SK-N-SH (cell line): ENCODE results near the gene STK40. TPM values are rescaled to one million over a fixed set of nuclear protein-coding genes. Genes with fewer than 3 reads are reported as not detected.

Source experiments
- CTCF ChIA-PET: fragments of 300-600, 350-600 bp; formaldehyde crosslinking; extraction: SDS; loops from one replicate; lab custom pipeline; 2021; lab: Yijun Ruan, JAX
- POLR2A ChIA-PET: fragments of 350-600 bp; sonication (Branson Sonifier 250); formaldehyde crosslinking; extraction: SDS; loops from one replicate; lab custom pipeline; 2020; ENCODE audit warnings: antibody characterized with exemption, inconsistent platforms; lab: Yijun Ruan, JAX
- DNase-seq: peaks from one replicate; pipeline ENCODE4 v3.0.0; 2012
- H2AFZ ChIP-seq: fragments of 200-600 bp; sonication (generic); 2 replicates; pipeline ENCODE4 v1.8.1; 2016; ENCODE audit warnings: antibody characterized with exemption, mild to moderate bottlenecking, low read depth
- H3F3A ChIP-seq: fragments of 200-600 bp; sonication (generic); replicated peaks from 2 replicates; pipeline ENCODE3; 2016; ENCODE audit warnings: antibody characterized with exemption, mild to moderate bottlenecking; ENCODE audit not compliant: insufficient read depth
- H3K27ac ChIP-seq, 2 experiments: fragments of 200-500 bp in 1 of 2; fragments of 200-600 bp in 1 of 2; sonication (Bioruptor generic) in 1 of 2; sonication (generic), shearing (Covaris generic) in 1 of 2; 2 replicates each; pipeline versions ENCODE4 v1.5.1 to v1.6.1; 2014 to 2016; ENCODE audit warnings: low read depth in 2 of 2, inconsistent platforms in 1 of 2, low read length in 1 of 2, mild to moderate bottlenecking in 1 of 2, mixed read lengths in 1 of 2
- H3K27me3 ChIP-seq: fragments of 200-600 bp; sonication (generic), shearing (Covaris generic); 2 replicates; pipeline ENCODE4 v1.6.1; 2016; ENCODE audit warnings: mixed run types; ENCODE audit not compliant: insufficient read depth
- H3K36me3 ChIP-seq, 2 experiments: fragments of 200-500 bp in 1 of 2; fragments of 200-600 bp in 1 of 2; sonication (Bioruptor generic) in 1 of 2; sonication (generic) in 1 of 2; replicated peaks in 1 of 2; 2 replicates each; pipeline versions ENCODE3 to v1.5.1; 2014 to 2016; ENCODE audit warnings: low read length in 1 of 2, mild to moderate bottlenecking in 1 of 2; ENCODE audit not compliant: insufficient read depth in 2 of 2, control insufficient read depth in 1 of 2
- H3K4me1 ChIP-seq, 2 experiments: fragments of 200-500 bp in 1 of 2; fragments of 200-600 bp in 1 of 2; sonication (Bioruptor generic) in 1 of 2; sonication (generic), shearing (Covaris generic) in 1 of 2; 2 replicates each; pipeline versions ENCODE4 v1.5.1 to v1.6.1; 2014 to 2016; ENCODE audit warnings: low read depth in 1 of 2, low read length in 1 of 2, mixed run types in 1 of 2; ENCODE audit not compliant: insufficient read depth in 2 of 2, control insufficient read depth in 1 of 2
- H3K4me2 ChIP-seq: fragments of 200-600 bp; sonication (generic), shearing (Covaris generic); 2 replicates; pipeline ENCODE4 v1.6.1; 2017; ENCODE audit warnings: mixed run types
- H3K4me3 ChIP-seq, 2 experiments: fragments of 200-500 bp in 1 of 2; fragments of 200-600 bp in 1 of 2; sonication (Bioruptor generic) in 1 of 2; sonication (generic), shearing (Covaris generic) in 1 of 2; 2 replicates each; pipeline versions ENCODE4 v1.5.1 to v1.8.1; 2014 to 2016; ENCODE audit warnings: low read depth in 2 of 2, inconsistent platforms in 1 of 2, low read length in 1 of 2, mild to moderate bottlenecking in 1 of 2, mixed read lengths in 1 of 2, moderate library complexity in 1 of 2
- H3K79me2 ChIP-seq: fragments of 200-600 bp; sonication (generic); 2 replicates; pipeline ENCODE4 v1.8.1; 2017; ENCODE audit warnings: mild to moderate bottlenecking; ENCODE audit not compliant: insufficient read depth
- H3K9ac ChIP-seq: fragments of 200-600 bp; sonication (generic); 2 replicates; pipeline ENCODE4 v1.6.1; 2017; ENCODE audit warnings: mixed run types
- H3K9me2 ChIP-seq: fragments of 200-600 bp; sonication (generic); 2 replicates; pipeline ENCODE4 v1.6.1; 2017; ENCODE audit warnings: mixed run types
- H3K9me3 ChIP-seq: fragments of 200-600 bp; sonication (generic); 2 replicates; pipeline ENCODE4 v1.6.1; 2017; ENCODE audit warnings: mixed run types, mild to moderate bottlenecking, moderate library complexity
- H4K20me1 ChIP-seq: fragments of 200-600 bp; sonication (generic); 2 replicates; pipeline ENCODE4 v1.6.1; 2017; ENCODE audit warnings: mild to moderate bottlenecking, mixed run types; ENCODE audit not compliant: insufficient read depth
- CHD2 ChIP-seq: fragments of 150-350 bp; IDR thresholded peaks from 2 replicates; pipeline ENCODE4 v1.6.1; 2018; ENCODE audit warnings: low read length; ENCODE audit not compliant: partially characterized antibody
- CTCF ChIP-seq: fragments of 200-600 bp; sonication (generic); IDR thresholded peaks from 2 replicates; pipeline ENCODE4 v1.6.1; 2017; ENCODE audit warnings: antibody characterized with exemption, mild to moderate bottlenecking, moderate library complexity
- EP300 ChIP-seq, 2 experiments: IDR thresholded peaks; 2 replicates each; pipeline versions ENCODE4 v1.4.0 to v1.6.1; 2012; ENCODE audit warnings: borderline replicate concordance in 1 of 2, low read depth in 1 of 2, low read length in 1 of 2
- EZH2phosphoT487 ChIP-seq: fragments of 200-600 bp; sonication (generic); IDR thresholded peaks from 2 replicates; pipeline ENCODE4 v1.6.1; 2017; ENCODE audit warnings: low read depth, mixed run types, mild to moderate bottlenecking, antibody characterized with exemption, moderate library complexity, borderline replicate concordance
- FOSL2 ChIP-seq: IDR thresholded peaks from 2 replicates; pipeline ENCODE4 v1.4.0; 2012; ENCODE audit warnings: low read depth, mild to moderate bottlenecking, moderate library complexity, borderline replicate concordance
- FOXJ3 ChIP-seq: sonication (generic); formaldehyde crosslinking; IDR thresholded peaks from 2 replicates; pipeline ENCODE4 v1.5.1; 2020; ENCODE audit warnings: mild to moderate bottlenecking, missing genetic modification reagents
- FOXM1 ChIP-seq: IDR thresholded peaks from 2 replicates; pipeline ENCODE4 v1.4.0; 2012; ENCODE audit warnings: low read depth, mild to moderate bottlenecking
- GABPA ChIP-seq: IDR thresholded peaks from 2 replicates; pipeline ENCODE4 v1.4.0; 2012; ENCODE audit warnings: low read depth, mild to moderate bottlenecking
- NFIC ChIP-seq: IDR thresholded peaks from 2 replicates; pipeline ENCODE4 v1.4.0; 2012; ENCODE audit warnings: borderline replicate concordance
- PBX3 ChIP-seq: IDR thresholded peaks from 2 replicates; pipeline ENCODE4; 2012
- RAD21 ChIP-seq: IDR thresholded peaks from 2 replicates; pipeline ENCODE4 v1.6.1; 2012; ENCODE audit warnings: mild to moderate bottlenecking, low read length
- RFX5 ChIP-seq: IDR thresholded peaks from 2 replicates; pipeline ENCODE4 v1.6.1; 2012; ENCODE audit warnings: mild to moderate bottlenecking, improper control_type of control experiment, low read length
- RXRA ChIP-seq: IDR thresholded peaks from 2 replicates; pipeline ENCODE4 v1.4.0; 2012; ENCODE audit warnings: low read depth, mild to moderate bottlenecking, borderline replicate concordance
- SMC3 ChIP-seq: IDR thresholded peaks from 2 replicates; pipeline ENCODE4 v1.6.1; 2012; ENCODE audit warnings: low read depth, low read length, improper control_type of control experiment
- ZBTB33 ChIP-seq: IDR thresholded peaks from 2 replicates; pipeline ENCODE4 v1.4.0; 2012; ENCODE audit warnings: low read depth, borderline replicate concordance
- whole genome bisulfite sequencing: methylation state at CpG from one replicate; pipeline ENCODE4 v1.1.6; 2017; ENCODE audit warnings: low lambda C conversion rate; 5-methylcytosine and 5-hydroxymethylcytosine counted together
- polyA plus RNA-seq, 3 experiments: library from polyadenylated mRNA; depleted of rRNA; stranded (reverse); fragments of >200 nt; gene quantifications; 2 replicates each; pipeline ENCODE4 v1.2.3, GENCODE V29; 2012
- TF ChIP-seq, protein P1 (sequence below): IDR thresholded peaks from 2 replicates; pipeline ENCODE4 v1.4.0; 2012; ENCODE audit warnings: low read depth, borderline replicate concordance

STK40 gene
- polyA plus RNA-seq, 1 of the 3 experiments (the other 2 are of a cell fraction) = 43.3 TPM

- H3K79me2 ChIP-seq = peaks cover 28% of the 10 kb centered on the region; the same call in 1 of the 2 replicates
- ChIA-PET POLR2A (no interaction called here), CTCF (interaction anchor here (0.6 to 7.1 kb wide), 19 partner anchors 9 to 151 kb away, joined by 3 to 34 read pairs (median 4); partner anchors contain the start of genes EVA1B, THRAP3 and TRAPPC3)
- H3K9me2 ChIP-seq = no peaks in the 10 kb centered on the region
- peak overlapping the region; percentile 48 to 76 for H3K27ac ChIP-seq
- H3K36me3 ChIP-seq = peaks cover 59 to 60% of the 10 kb centered on the region in 2 experiments
- H3K9ac ChIP-seq = no peak overlapping the region
- H2AFZ ChIP-seq = no peak overlapping the region
- TF ChIP-seq EZH2phosphoT487 (no peak), CTCF (no peak), NFIC (no peak)
- peaks cover 65% of the 10 kb centered on the region for H3F3A ChIP-seq
- peaks cover 2 to 12% of the 10 kb centered on the region in 2 experiments; a peak in 3 of 4 replicates for H3K4me1 ChIP-seq
- no peaks in the 10 kb centered on the region for H3K9me3 ChIP-seq
- no peak overlapping the region for H3K4me3 ChIP-seq
- no peaks in the 10 kb centered on the region for H3K27me3 ChIP-seq
- H3K4me2 ChIP-seq = no peak overlapping the region; the same call in 1 of the 2 replicates
- H4K20me1 ChIP-seq = peaks cover 13% of the 10 kb centered on the region
- WGBS = 89% methylated on average over 1 of the region's 1 CpG
- DNase-seq = no peak
Observed at GRCh38 chr1:36300526-36300925, 85.2 kb downstream of the STK40 start.

DNA sequence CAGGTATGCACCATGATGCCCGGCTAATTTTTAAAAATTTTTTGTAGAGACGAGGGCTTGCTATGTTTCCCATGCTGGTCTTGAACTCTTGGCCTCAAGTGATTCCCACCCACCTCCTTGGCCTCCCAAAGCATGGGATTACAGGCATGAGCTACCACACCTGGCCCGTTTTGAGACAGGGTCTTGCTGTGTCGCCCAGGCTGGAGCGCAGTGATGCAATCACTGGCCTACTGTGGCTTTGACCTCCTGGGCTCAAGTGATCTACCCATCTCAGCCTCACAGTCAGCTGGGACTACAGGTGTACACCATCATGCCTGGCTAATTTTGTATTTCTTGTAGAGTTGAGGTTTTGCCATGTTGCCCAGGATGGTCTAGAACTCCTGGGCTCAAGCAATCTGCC lies 87.1 kb downstream of the STK40 start:
- peaks cover 57% of the 10 kb centered on the region for H3F3A ChIP-seq
- peaks cover 58 to 59% of the 10 kb centered on the region in 2 experiments for H3K36me3 ChIP-seq
- no peaks in the 10 kb centered on the region for H3K27me3 ChIP-seq
- no peak overlapping the region for H3K4me3 ChIP-seq
- H3K79me2 ChIP-seq = peaks cover 30% of the 10 kb centered on the region; the same call in 1 of the 2 replicates
- TF ChIP-seq RAD21 (no peak), RXRA (no peak)
- TF ChIP-seq, all 33 proteins: peak for 0
- Histone ChIP-seq H3K27ac (peak overlapping the region in 1 of 2 experiments; percentile 76; a peak in 1 of 4 replicates), H3K4me2 (no peak overlapping the region), H4K20me1 (peaks cover 13% of the 10 kb centered on the region), H3K4me1 (peaks cover 2 to 12% of the 10 kb centered on the region in 2 experiments; a peak in 3 of 4 replicates), H3K9ac (no peak overlapping the region), H2AFZ (no peak overlapping the region), H3K9me2 (no peaks in the 10 kb centered on the region), H3K9me3 (no peaks in the 10 kb centered on the region)
- DNase-seq = no peak
- CTCF ChIA-PET = interaction anchor here (1.1 to 7.1 kb wide), 3 partner anchors 13 to 123 kb away, joined by 4 to 34 read pairs (median 4); no protein-coding TSS in a partner anchor
- POLR2A ChIA-PET = no interaction called here
- WGBS = 100% methylated on average over 5 of the region's 5 CpGs

- Histone ChIP-seq H3F3A (peaks cover 55% of the 10 kb centered on the region), H3K9me2 (no peaks in the 10 kb centered on the region), H2AFZ (no peak overlapping the region), H3K9me3 (no peaks in the 10 kb centered on the region), H3K79me2 (peaks cover 34% of the 10 kb centered on the region; the same call in 1 of the 2 replicates), H3K4me1 (peaks cover 2 to 12% of the 10 kb centered on the region in 2 experiments; a peak in 3 of 4 replicates), H3K4me3 (no peak overlapping the region), H3K27ac (no peak overlapping the region), H3K9ac (no peak overlapping the region), H3K36me3 (peaks cover 60% of the 10 kb centered on the region in 2 experiments), H3K4me2 (no peak overlapping the region), H3K27me3 (no peaks in the 10 kb centered on the region), H4K20me1 (peaks cover 13% of the 10 kb centered on the region)
- no peak for DNase-seq
- ChIA-PET POLR2A (no interaction called here), CTCF (interaction anchor here (1.7 to 7.1 kb wide), 2 partner anchors 11 to 125 kb away, joined by 4 to 34 read pairs; no protein-coding TSS in a partner anchor)
- whole genome bisulfite sequencing = 96% methylated on average over 2 of the region's 2 CpGs
- TF ChIP-seq FOXM1 (no peak), RAD21 (no peak), FOSL2 (no peak), RFX5 (no peak), SMC3 (no peak), PBX3 (no peak), CHD2 (no peak), ZBTB33 (no peak), FOXJ3 (no peak), GABPA (no peak), EP300 (IDR thresholded peaks at IDR 0.05; ENCODE audit: borderline replicate concordance in 1 of 2, low read depth in 1 of 2, low read length in 1 of 2) (no peak)
- TF ChIP-seq, protein P1, sequence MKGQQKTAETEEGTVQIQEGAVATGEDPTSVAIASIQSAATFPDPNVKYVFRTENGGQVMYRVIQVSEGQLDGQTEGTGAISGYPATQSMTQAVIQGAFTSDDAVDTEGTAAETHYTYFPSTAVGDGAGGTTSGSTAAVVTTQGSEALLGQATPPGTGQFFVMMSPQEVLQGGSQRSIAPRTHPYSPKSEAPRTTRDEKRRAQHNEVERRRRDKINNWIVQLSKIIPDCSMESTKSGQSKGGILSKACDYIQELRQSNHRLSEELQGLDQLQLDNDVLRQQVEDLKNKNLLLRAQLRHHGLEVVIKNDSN = no peak
Observed at GRCh38 chr1:36297062-36297461, 88.7 kb downstream of the STK40 start.
